IPS-15b (cell line): ENCODE measurements around the gene PTPRK.

Experiments
- H3K27me3 ChIP-seq: one replicate; pipeline ENCODE4 v1.6.1; 2013; ENCODE audit warnings: low read length; ENCODE audit not compliant: control insufficient read depth, insufficient read depth
- H3K36me3 ChIP-seq: one replicate; pipeline ENCODE4 v1.6.1; 2013; ENCODE audit warnings: low read length; ENCODE audit not compliant: control insufficient read depth, insufficient read depth
- H3K4me1 ChIP-seq: one replicate; pipeline ENCODE4 v1.6.1; 2013; ENCODE audit warnings: mild to moderate bottlenecking, low read length; ENCODE audit not compliant: control insufficient read depth, insufficient read depth
- H3K4me3 ChIP-seq: one replicate; pipeline ENCODE4 v1.5.1; 2013; ENCODE audit warnings: low read depth, low read length
- H3K9ac ChIP-seq: one replicate; pipeline ENCODE4 v1.6.1; 2013; ENCODE audit warnings: low read depth, mild to moderate bottlenecking, low read length
- H3K9me3 ChIP-seq: one replicate; pipeline ENCODE4 v1.6.1; 2013; ENCODE audit warnings: mild to moderate bottlenecking, low read length; ENCODE audit not compliant: control insufficient read depth, insufficient read depth

PTPRK gene

GRCh38 chr6:128063850-128064539 is 456.4 kb downstream of the PTPRK start:
- H3K9ac ChIP-seq: no peak overlapping the region
- no peak overlapping the region for H3K4me3 ChIP-seq
- no peaks in the 10 kb centered on the region for H3K36me3 ChIP-seq
- H3K4me1 ChIP-seq: peaks cover 13% of the 10 kb centered on the region
- no peaks in the 10 kb centered on the region for H3K27me3 ChIP-seq
- H3K9me3 ChIP-seq: no peaks in the 10 kb centered on the region

- Histone ChIP-seq H3K4me3 (no peak overlapping the region), H3K27me3 (no peaks in the 10 kb centered on the region)
These were observed 457.4 kb downstream of the PTPRK start for GRCh38 chr6:128062882-128063603.

GRCh38 chr6:128057946-128058345 is 462.5 kb downstream of the PTPRK start:
- H3K9ac ChIP-seq: no peak overlapping the region
- no peaks in the 10 kb centered on the region for H3K4me1 ChIP-seq
- no peaks in the 10 kb centered on the region for H3K27me3 ChIP-seq
- H3K9me3 ChIP-seq: no peaks in the 10 kb centered on the region
- H3K36me3 ChIP-seq: no peaks in the 10 kb centered on the region
- H3K4me3 ChIP-seq: no peak overlapping the region

More at GRCh38 chr6:128062882-128063603, 457.4 kb downstream of the PTPRK start:
- Histone ChIP-seq H3K9me3 (no peaks in the 10 kb centered on the region), H3K4me1 (peaks cover 13% of the 10 kb centered on the region), H3K36me3 (no peaks in the 10 kb centered on the region), H3K9ac (no peak overlapping the region)

GRCh38 chr6:128057541-128057940 is 462.9 kb downstream of the PTPRK start:
- Histone ChIP-seq H3K9ac (no peak overlapping the region), H3K9me3 (no peaks in the 10 kb centered on the region), H3K27me3 (no peaks in the 10 kb centered on the region), H3K4me1 (no peaks in the 10 kb centered on the region), H3K36me3 (no peaks in the 10 kb centered on the region), H3K4me3 (no peak overlapping the region)

- Histone ChIP-seq H3K9me3 (no peaks in the 10 kb centered on the region), H3K4me1 (peaks cover 3% of the 10 kb centered on the region), H3K27me3 (no peaks in the 10 kb centered on the region), H3K36me3 (no peaks in the 10 kb centered on the region), H3K4me3 (no peak overlapping the region), H3K9ac (no peak overlapping the region)
These were observed 467.3 kb downstream of the PTPRK start for GRCh38 chr6:128053109-128053508.

- Histone ChIP-seq H3K9ac (no peak overlapping the region), H3K36me3 (no peaks in the 10 kb centered on the region), H3K27me3 (no peaks in the 10 kb centered on the region), H3K4me3 (no peak overlapping the region), H3K4me1 (peaks cover 5% of the 10 kb centered on the region), H3K9me3 (no peaks in the 10 kb centered on the region)
These were observed 472.4 kb downstream of the PTPRK start for GRCh38 chr6:128047989-128048388.

- no peaks in the 10 kb centered on the region for H3K9me3 ChIP-seq
- no peak overlapping the region for H3K4me3 ChIP-seq
- no peaks in the 10 kb centered on the region for H3K27me3 ChIP-seq
- H3K9ac ChIP-seq: no peak overlapping the region
- H3K4me1 ChIP-seq: peaks cover 5% of the 10 kb centered on the region
- H3K36me3 ChIP-seq: no peaks in the 10 kb centered on the region
These were observed 474.4 kb downstream of the PTPRK start for GRCh38 chr6:128046033-128046432.

GRCh38 chr6:128039543-128039942 is 480.9 kb downstream of the PTPRK start:
- H3K9me3 ChIP-seq: no peaks in the 10 kb centered on the region

GRCh38 chr6:128036808-128037570 is 483.4 kb downstream of the PTPRK start:
- no peak overlapping the region for H3K9ac ChIP-seq
- H3K27me3 ChIP-seq: no peaks in the 10 kb centered on the region
- no peaks in the 10 kb centered on the region for H3K36me3 ChIP-seq
- no peaks in the 10 kb centered on the region for H3K4me1 ChIP-seq
- no peaks in the 10 kb centered on the region for H3K9me3 ChIP-seq
- no peak overlapping the region for H3K4me3 ChIP-seq

More at GRCh38 chr6:128039543-128039942, 480.9 kb downstream of the PTPRK start:
- Histone ChIP-seq H3K9ac (no peak overlapping the region), H3K4me1 (no peaks in the 10 kb centered on the region), H3K36me3 (no peaks in the 10 kb centered on the region), H3K27me3 (no peaks in the 10 kb centered on the region), H3K4me3 (no peak overlapping the region)

GRCh38 chr6:128033156-128033555 is 487.2 kb downstream of the PTPRK start:
- H3K9ac ChIP-seq: no peak overlapping the region
- no peaks in the 10 kb centered on the region for H3K27me3 ChIP-seq
- no peak overlapping the region for H3K4me3 ChIP-seq
- H3K9me3 ChIP-seq: no peaks in the 10 kb centered on the region
- no peaks in the 10 kb centered on the region for H3K4me1 ChIP-seq
- no peaks in the 10 kb centered on the region for H3K36me3 ChIP-seq

- no peak overlapping the region for H3K9ac ChIP-seq
These were observed 488.4 kb downstream of the PTPRK start for GRCh38 chr6:128032042-128032441.

More at GRCh38 chr6:128032042-128032441, 488.4 kb downstream of the PTPRK start:
- no peaks in the 10 kb centered on the region for H3K36me3 ChIP-seq
- no peaks in the 10 kb centered on the region for H3K9me3 ChIP-seq
- H3K4me3 ChIP-seq: no peak overlapping the region
- H3K4me1 ChIP-seq: no peaks in the 10 kb centered on the region
- H3K27me3 ChIP-seq: no peaks in the 10 kb centered on the region
